ENCODE results near the gene TNFSF13B. TPM values are rescaled to one million over a fixed set of nuclear protein-coding genes. Genes with fewer than 3 reads are reported as not detected.
"Not testable (repeated sequence)": the region's sequence is repeated elsewhere in the genome, so short reads cannot be mapped to it uniquely, and the experiment has no call there.

The TNFSF13B gene
- polyA plus RNA-seq, 5 donors, result 4.8 to 7.6 (median 6.0) TPM

DNA sequence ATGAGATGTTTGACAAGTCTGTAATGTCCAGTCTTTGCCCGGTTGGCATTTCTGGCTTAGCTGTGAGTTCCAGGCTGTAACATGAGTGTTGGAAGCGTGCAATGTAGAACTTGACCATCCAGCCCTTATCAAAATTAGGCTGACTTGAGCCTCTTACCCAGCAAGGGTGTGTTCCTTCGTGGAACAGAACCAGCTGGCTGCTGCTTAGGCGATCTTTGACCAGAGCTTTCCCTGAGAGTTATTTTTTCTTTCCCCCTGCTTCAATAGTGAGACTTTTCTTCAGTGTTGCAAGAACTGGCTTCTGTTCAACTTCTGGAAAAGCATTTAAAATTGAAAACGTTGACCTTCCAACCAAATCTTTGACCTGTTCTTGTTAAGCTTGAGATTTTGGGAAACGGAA lies 6.5 kb downstream of the TNFSF13B start:
- peak; percentile 48 to 54 for DNase-seq

DNA sequence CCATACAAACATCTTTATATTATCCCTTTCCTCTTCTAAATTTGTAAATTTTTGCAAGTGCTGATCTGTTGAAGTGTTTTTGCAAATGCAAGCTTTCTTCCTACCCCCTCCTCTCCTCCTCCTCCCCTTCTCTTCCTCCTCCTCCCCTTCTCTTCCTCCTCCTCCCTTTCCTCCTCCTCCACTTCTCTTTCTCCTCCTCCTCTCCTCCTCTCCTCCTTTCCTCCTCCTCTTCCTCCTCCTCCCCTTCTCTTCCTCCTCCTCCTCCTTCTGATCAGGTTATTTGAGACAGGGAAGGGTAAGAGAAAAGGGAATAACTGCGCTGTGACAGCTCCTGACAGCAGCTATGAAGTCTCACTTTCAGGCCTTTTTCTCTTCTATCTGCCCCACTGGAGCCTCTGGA lies 8.9 kb downstream of the TNFSF13B start:
- no peak for DNase-seq

DNA sequence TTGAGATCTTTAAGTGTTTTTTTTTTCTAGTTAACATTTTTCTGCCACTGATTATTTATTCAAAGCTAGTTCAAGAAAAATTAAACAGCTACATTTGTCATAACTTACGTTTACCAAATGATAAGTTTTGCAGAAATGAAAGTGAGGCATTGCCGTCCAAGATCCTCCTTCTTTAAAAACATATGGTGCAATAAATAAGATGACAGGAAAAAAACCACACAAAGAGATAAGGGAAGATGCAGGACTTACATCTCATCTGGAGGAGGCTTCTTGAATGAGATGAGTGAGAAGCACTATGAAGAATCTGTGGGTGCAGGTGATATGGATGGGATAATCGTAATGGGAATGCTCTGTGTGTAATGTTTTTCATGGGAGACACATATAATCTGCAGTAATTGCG lies 12.4 kb downstream of the TNFSF13B start:
- DNase-seq, result no peak

- DNase-seq, result no peak
Measured at GRCh38 chr13:108283110-108283509, 13.6 kb downstream of the TNFSF13B start.

DNA sequence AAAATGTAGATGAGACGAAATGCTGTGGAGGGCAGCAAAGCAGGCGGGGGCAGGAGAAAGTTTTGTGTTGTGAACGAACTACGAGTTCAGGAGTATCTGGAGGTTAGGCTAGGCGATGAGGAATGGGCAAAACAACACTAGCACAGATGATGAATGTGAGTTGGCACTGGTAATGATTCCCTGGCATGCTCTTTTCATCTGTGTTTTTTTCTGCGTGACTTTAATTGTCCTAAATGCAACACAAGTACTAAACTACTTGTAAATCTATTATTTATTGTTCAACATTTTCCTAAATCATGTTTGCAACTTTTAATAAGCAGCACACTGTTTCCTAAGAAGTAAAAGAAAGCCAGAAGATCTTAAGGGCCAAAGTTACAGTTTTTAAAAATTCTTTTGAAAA lies 19.2 kb downstream of the TNFSF13B start:
- DNase-seq, result no peak

GRCh38 chr13:108289819-108290218 lies 20.3 kb downstream of the TNFSF13B start:
- no peak for DNase-seq

DNA sequence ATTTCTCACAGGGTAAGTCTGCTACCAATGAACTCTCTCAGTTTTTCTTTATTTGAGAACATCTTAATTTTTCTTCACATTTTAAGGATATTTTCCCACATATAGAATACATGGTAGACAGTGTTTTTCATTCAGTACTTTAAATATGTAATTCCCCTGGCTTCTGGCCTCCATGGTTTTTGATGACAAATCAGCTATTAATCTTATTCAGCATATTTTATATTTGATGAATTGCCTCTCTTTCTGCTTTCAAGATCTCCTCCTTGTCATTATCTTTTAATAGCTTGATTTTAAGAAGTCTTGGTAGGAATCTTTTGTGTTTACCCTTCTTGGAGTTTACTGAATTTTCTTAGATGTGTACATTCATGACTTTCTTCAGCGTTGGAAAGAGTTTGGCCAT lies 27.6 kb downstream of the TNFSF13B start:
- DNase-seq, result no peak

DNA sequence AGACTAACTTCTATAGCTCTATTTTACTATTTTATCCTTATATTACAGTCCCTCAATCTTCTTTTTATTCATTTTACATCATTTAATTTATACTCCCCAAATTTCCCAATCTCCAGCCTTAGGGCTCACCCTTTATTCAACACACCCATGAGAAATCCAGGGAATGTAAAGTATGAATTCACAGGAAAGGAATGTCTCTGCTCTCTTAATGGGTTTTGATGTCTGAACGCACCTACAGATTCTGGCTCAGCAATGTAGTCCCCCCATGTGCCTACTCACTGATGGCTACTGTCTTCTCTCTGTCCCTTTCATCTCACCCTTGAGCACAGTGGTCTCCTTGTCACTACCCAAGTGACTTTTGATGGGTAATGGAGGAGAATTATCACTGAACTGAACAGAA lies 32.8 kb downstream of the TNFSF13B start:
- DNase-seq, result no peak

- peak in 1 of 2 donors; percentile 4 for DNase-seq
Measured at GRCh38 chr13:108304170-108305016, 34.9 kb downstream of the TNFSF13B start.

GRCh38 chr13:108305655-108306054 lies 36.1 kb downstream of the TNFSF13B start:
- DNase-seq, result no peak

DNA sequence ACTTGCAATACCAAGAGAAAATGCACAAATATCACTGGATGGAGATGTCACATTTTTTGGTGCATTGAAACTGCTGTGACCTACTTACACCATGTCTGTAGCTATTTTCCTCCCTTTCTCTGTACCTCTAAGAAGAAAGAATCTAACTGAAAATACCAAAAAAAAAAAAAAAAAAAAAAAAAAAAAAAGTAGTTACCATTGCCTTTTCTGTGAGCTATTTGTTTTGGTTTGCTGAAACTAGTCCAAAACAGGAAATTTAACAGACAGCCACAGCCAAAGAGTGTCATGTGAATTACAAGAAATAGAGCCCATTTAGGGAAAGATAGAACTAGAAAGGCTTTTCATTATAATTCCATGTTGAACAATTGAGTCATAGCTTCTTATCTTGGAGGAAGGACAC lies 37.3 kb downstream of the TNFSF13B start:
- DNase-seq, result no peak

DNA sequence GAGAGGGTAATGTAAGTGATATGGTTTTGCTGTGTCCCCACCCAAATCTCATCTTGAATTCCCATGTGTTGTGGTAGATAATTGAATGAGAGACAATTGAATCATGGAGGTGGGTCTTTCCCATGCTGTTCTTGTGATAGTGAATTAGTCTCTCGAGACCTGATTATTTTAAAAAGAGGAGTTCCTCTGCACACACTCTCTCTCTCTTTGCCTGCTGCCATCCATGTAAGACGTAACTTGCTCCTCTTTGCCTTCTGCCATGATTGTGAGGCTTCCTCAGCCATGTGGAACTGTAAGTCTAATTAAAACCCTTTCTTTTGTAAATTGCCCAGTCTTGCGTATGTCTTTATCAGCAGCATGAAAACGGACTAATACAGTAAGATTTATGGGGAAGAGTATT lies 42.1 kb downstream of the TNFSF13B start:
- DNase-seq, result not testable (repeated sequence)

DNA sequence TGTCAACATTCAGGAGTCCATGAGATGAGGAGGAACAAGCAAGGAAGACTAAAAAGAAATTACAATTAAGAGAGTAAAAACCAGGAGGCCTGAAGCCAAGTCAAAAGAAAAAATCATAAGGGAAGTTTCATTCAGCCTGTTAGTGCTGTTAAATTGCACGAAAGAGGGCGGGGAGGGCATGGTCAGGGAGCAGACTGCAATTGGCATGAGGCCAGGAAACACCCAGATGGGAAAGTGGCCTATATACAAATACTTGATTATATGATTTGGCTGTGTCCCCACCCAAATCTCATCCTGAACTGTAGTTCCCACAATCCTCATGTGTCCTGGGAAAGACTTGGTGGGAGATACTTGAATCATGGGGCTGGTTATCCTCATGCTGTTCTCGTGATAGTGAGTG lies 43.9 kb downstream of the TNFSF13B start:
- DNase-seq, result peak; percentile 2 to 4

- no peak for DNase-seq
Measured at GRCh38 chr13:108315273-108315672, 45.8 kb downstream of the TNFSF13B start.

- DNase-seq, result no peak
Measured at GRCh38 chr13:108315991-108316390, 46.5 kb downstream of the TNFSF13B start.

GRCh38 chr13:108316413-108316812 lies 46.9 kb downstream of the TNFSF13B start:
- no peak for DNase-seq

- peak; percentile 11 to 24 for DNase-seq
Measured at GRCh38 chr13:108322206-108322824, 52.8 kb downstream of the TNFSF13B start.

DNA sequence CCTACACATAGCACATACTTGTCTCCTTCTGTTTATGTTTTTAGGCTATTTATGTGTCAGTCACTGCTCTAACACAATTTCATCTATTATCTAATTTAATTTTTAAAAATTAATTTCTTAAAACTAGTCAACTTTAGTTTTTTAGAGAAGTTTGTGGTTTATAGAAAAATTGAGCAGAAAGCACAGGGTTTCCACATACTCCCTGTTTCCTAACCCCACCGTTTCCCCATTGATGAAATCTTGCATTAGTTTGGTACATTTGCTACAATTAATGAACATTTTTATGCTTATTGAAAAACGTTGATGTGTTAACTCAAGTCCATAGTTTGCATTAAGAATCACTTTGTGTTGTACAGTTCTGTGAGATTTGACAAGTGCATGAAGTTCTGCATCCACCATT lies 53.5 kb downstream of the TNFSF13B start:
- DNase-seq, result no peak

GRCh38 chr13:108325863-108326262 lies 56.3 kb downstream of the TNFSF13B start:
- no peak for DNase-seq

GRCh38 chr13:108326309-108326708 lies 56.8 kb downstream of the TNFSF13B start:
- DNase-seq, result no peak

GRCh38 chr13:108328848-108329247 lies 59.3 kb downstream of the TNFSF13B start:
- DNase-seq, result no peak

GRCh38 chr13:108332791-108333190 lies 63.3 kb downstream of the TNFSF13B start:
- no peak for DNase-seq

Data from right lung (tissue), 5 donors.